ENCODE measurements around the gene AOC2. TPM values are rescaled to one million over a fixed set of nuclear protein-coding genes. Genes with fewer than 3 reads are reported as not detected.

Gene AOC2
- total RNA-seq, 8 experiments from 2014 or later, result 1.3 to 2.6 (median 2.1) TPM

- ATAC-seq (replicated peaks in 6 of 8), result peak in 3 of 8 experiments; percentile 63 to 90 (median 74)
- in situ Hi-C loops (cut with MboI; ENCODE audit: low pct_unique_long_range_greater_than_20kb in 2 of 9, low sequenced_read_pairs in 9 of 9, unreplicated experiment in 9 of 9), result loop anchor here in 4 of 9 experiments (10.0 to 25.0 kb wide), 2 partner anchors 93 to 95 kb away; no protein-coding TSS in a partner anchor
- WGBS, 10 experiments, result 0 to 88% (median 63%) methylated on average over 2 to 9 of the region's 11 CpGs
Observed at GRCh38 chr17:42841975-42842685, 2.2 kb upstream of the AOC2 start.

DNA sequence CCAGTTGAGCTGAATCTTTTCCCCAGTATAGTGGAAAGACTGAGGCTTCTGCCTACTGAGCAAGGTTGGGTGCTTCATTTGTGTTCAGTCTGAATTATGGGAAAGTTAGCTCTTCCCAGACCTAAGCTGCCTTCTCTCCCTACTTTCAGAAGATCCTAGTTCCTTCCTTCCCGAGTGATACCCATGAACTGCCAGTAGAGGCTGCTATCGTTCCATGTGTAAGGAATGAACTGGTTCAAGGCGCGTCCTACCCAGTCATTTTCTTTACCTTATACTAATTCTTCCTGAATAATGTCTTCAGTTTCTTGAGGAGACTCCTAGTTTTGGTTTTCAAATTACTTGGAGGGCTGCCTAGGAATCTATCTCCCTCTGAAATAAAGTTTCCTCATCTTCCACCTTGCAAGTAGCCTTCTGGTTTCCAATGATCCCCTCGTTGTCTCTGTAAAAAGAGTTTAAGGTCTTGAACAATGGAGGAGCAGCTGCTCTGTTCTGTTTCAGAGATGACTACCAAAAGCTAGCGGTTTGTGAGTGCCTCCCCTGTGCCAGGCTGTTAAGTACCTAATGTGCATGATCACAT lies 934 bp upstream of the AOC2 start:
- H3K27ac ChIP-seq, result no peak overlapping the region
- in situ Hi-C loops (cut with MboI; ENCODE audit: low pct_unique_long_range_greater_than_20kb in 2 of 9, low sequenced_read_pairs in 9 of 9, unreplicated experiment in 9 of 9), result loop anchor here in 4 of 9 experiments (10.0 to 25.0 kb wide), 2 partner anchors 91 to 94 kb away; no protein-coding TSS in a partner anchor
- H3K4me3 ChIP-seq, result no peak overlapping the region

More at GRCh38 chr17:42841975-42842685, 2.2 kb upstream of the AOC2 start:
- Histone ChIP-seq H3K4me1 (replicated peaks in 1 of 2) (no peaks in the 10 kb centered on the region), H3K27ac (no peak overlapping the region), H3K4me3 (no peak overlapping the region)

GRCh38 chr17:42844761-42845555 lies 578 bp downstream of the AOC2 start:
- peak in 2 of 8 experiments; percentile 10 to 17 for ATAC-seq (replicated peaks in 6 of 8)
- Histone ChIP-seq H3K4me1 (replicated peaks in 1 of 2) (no peaks in the 10 kb centered on the region), H3K4me3 (no peak overlapping the region), H3K27ac (no peak overlapping the region)
- WGBS, 10 experiments, result 68 to 100% (median 85%) methylated on average over 1 to 6 of the region's 24 CpGs; no CpG with 5 or more reads in 4 of the 10 experiments
- in situ Hi-C loops (cut with MboI; ENCODE audit: low pct_unique_long_range_greater_than_20kb in 2 of 9, low sequenced_read_pairs in 9 of 9, unreplicated experiment in 9 of 9), result loop anchor here in 4 of 9 experiments (10.0 to 25.0 kb wide), 2 partner anchors 90 to 92 kb away; no protein-coding TSS in a partner anchor

More for the DNA sequence above, 934 bp upstream of the AOC2 start:
- WGBS, 10 experiments, result 7 to 100% (median 34%) methylated on average over 1 to 6 of the region's 6 CpGs
- H3K4me1 ChIP-seq (replicated peaks in 1 of 2), result no peaks in the 10 kb centered on the region
- ATAC-seq (replicated peaks in 6 of 8), result peak; percentile 6 to 87 (median 70)

DNA sequence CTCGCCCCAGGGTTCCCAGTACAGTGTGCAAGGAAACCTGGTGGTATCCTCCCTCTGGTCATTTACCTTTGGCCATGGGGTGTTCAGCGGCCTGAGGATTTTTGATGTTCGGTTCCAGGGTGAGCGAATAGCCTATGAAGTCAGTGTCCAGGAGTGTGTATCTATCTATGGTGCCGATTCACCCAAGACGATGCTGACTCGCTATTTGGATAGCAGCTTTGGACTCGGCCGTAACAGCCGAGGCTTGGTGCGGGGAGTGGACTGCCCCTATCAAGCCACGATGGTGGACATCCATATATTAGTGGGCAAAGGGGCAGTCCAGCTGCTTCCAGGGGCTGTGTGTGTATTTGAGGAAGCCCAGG lies 1.2 kb downstream of the AOC2 start:
- 87 to 94% (median 91%) methylated on average over 3 to 11 of the region's 12 CpGs; no CpG with 5 or more reads in 6 of the 10 experiments for WGBS, 10 experiments
- no peaks in the 10 kb centered on the region for H3K4me1 ChIP-seq (replicated peaks in 1 of 2)
- no peak overlapping the region for H3K4me3 ChIP-seq
- no peak overlapping the region for H3K27ac ChIP-seq
- no peak for ATAC-seq (replicated peaks in 6 of 8)
- in situ Hi-C loops (cut with MboI; ENCODE audit: low pct_unique_long_range_greater_than_20kb in 2 of 9, low sequenced_read_pairs in 9 of 9, unreplicated experiment in 9 of 9), result loop anchor here in 4 of 9 experiments (10.0 to 25.0 kb wide), 2 partner anchors 89 to 92 kb away; no protein-coding TSS in a partner anchor

- no peak for ATAC-seq (replicated peaks in 6 of 8)
- Histone ChIP-seq H3K4me3 (no peak overlapping the region), H3K27ac (no peak overlapping the region), H3K4me1 (replicated peaks in 1 of 2) (no peaks in the 10 kb centered on the region)
- WGBS, 10 experiments, result 67 to 100% (median 87%) methylated on average over 1 to 2 of the region's 7 CpGs; no CpG with 5 or more reads in 6 of the 10 experiments
- in situ Hi-C loops (cut with MboI; ENCODE audit: low pct_unique_long_range_greater_than_20kb in 2 of 9, low sequenced_read_pairs in 9 of 9, unreplicated experiment in 9 of 9), result loop anchor here in 4 of 9 experiments (10.0 to 25.0 kb wide), 2 partner anchors 89 to 91 kb away; no protein-coding TSS in a partner anchor
Observed at GRCh38 chr17:42845918-42846593, 1.7 kb downstream of the AOC2 start.

- peak in 2 of 8 experiments; percentile 2 to 22 for ATAC-seq (replicated peaks in 6 of 8)
- 16 to 100% (median 78%) methylated on average over 1 to 6 of the region's 9 CpGs for WGBS, 10 experiments
- H3K27ac ChIP-seq, result no peak overlapping the region
- H3K4me3 ChIP-seq, result no peak overlapping the region
- no peaks in the 10 kb centered on the region for H3K4me1 ChIP-seq (replicated peaks in 1 of 2)
- in situ Hi-C loops (cut with MboI; ENCODE audit: low pct_unique_long_range_greater_than_20kb in 2 of 9, low sequenced_read_pairs in 9 of 9, unreplicated experiment in 9 of 9), result loop anchor here in 4 of 9 experiments (10.0 to 25.0 kb wide), 2 partner anchors 88 to 91 kb away; no protein-coding TSS in a partner anchor
Observed at GRCh38 chr17:42846594-42847280, 2.4 kb downstream of the AOC2 start.

DNA sequence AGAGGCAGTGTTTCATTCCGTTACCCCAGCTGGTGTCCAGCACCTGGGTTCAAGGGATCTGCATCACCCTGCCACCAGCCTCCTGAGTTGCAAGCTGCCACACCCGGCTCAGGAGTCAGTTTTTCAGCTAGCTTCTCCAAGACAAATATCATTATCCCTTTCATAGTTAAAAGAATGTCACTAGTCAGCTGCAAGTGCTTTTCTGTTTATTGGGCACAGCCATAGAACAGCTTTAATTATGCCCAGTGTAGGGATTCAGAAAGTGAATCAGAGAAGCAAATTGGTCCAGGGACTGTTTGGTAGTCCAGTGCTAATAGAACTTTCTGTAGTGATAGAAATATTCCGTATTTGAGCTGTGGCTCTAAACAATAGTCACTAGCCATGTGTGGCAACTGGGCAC lies 3.7 kb downstream of the AOC2 start:
- H3K27ac ChIP-seq, result no peak overlapping the region
- no peaks in the 10 kb centered on the region for H3K4me1 ChIP-seq (replicated peaks in 1 of 2)
- no peak overlapping the region for H3K4me3 ChIP-seq
- in situ Hi-C loops (cut with MboI; ENCODE audit: low pct_unique_long_range_greater_than_20kb in 2 of 9, low sequenced_read_pairs in 9 of 9, unreplicated experiment in 9 of 9), result loop anchor here in 4 of 9 experiments (10.0 to 25.0 kb wide), 2 partner anchors 87 to 89 kb away; no protein-coding TSS in a partner anchor
- ATAC-seq (replicated peaks in 6 of 8), result no peak
- 47 to 100% (median 96%) methylated on average over 1 to 3 of the region's 3 CpGs; no CpG with 5 or more reads in 5 of the 10 experiments for WGBS, 10 experiments

DNA sequence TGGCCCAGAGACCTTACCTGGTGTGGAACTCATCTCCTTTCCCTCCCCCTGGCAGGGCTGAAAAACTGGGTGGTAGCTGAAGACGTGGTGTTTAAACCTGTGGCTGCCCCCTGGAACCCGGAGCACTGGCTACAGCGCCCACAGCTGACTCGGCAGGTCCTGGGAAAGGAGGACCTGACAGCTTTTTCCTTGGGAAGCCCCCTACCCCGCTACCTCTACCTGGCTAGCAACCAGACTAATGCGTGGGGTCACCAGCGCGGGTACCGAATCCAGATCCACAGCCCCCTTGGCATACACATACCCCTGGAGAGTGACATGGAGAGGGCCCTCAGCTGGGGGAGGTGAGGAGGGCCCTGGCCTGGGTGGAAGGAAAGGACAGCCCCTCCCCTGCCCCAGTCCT lies 4.7 kb downstream of the AOC2 start:
- 80 to 91% methylated on average over 5 to 9 of the region's 9 CpGs; no CpG with 5 or more reads in 8 of the 10 experiments for WGBS, 10 experiments
- in situ Hi-C loops (cut with MboI; ENCODE audit: low pct_unique_long_range_greater_than_20kb in 2 of 9, low sequenced_read_pairs in 9 of 9, unreplicated experiment in 9 of 9), result loop anchor here in 4 of 9 experiments (10.0 to 25.0 kb wide), 2 partner anchors 86 to 88 kb away; no protein-coding TSS in a partner anchor
- Histone ChIP-seq H3K4me3 (no peak overlapping the region), H3K4me1 (replicated peaks in 1 of 2) (no peaks in the 10 kb centered on the region), H3K27ac (no peak overlapping the region)
- no peak for ATAC-seq (replicated peaks in 6 of 8)

GRCh38 chr17:42849451-42850181 lies 5.2 kb downstream of the AOC2 start:
- peak in 3 of 8 experiments; percentile 16 to 46 (median 30) for ATAC-seq (replicated peaks in 6 of 8)
- Histone ChIP-seq H3K4me3 (no peak overlapping the region), H3K4me1 (replicated peaks in 1 of 2) (no peaks in the 10 kb centered on the region), H3K27ac (no peak overlapping the region)
- in situ Hi-C loops (cut with MboI; ENCODE audit: low pct_unique_long_range_greater_than_20kb in 2 of 9, low sequenced_read_pairs in 9 of 9, unreplicated experiment in 9 of 9), result loop anchor here in 4 of 9 experiments (10.0 to 25.0 kb wide), 2 partner anchors 85 to 88 kb away; no protein-coding TSS in a partner anchor
- WGBS, 10 experiments, result 29 to 100% (median 58%) methylated on average over 1 to 6 of the region's 8 CpGs; no CpG with 5 or more reads in 3 of the 10 experiments

DNA sequence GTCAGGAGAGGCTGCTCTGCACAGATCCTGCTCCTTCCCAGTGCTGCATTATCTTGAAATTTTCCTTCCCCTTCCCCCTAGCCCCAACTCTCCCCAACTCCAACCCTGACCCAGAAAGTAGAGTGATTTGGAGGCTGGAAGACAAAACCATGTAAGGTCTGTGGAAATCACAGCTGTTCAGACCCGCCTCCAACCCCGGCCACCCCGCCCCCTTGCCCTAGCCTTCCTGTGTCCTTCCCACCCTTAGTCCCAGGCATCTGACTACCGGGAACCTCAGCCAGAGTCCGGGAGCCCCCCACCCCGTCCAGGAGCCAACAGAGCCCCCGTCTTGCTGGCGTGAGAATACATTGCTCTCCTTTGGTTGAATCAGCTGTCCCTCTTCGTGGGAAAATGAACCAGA lies 6.6 kb downstream of the AOC2 start, which contains the start of gene AOC3:
Gene AOC3 (plus strand): TSS at position 246 of the 400 bp plus-strand sequence. CDS start 145 bp downstream, at position 391.
- WGBS, 10 experiments, result 79% methylated on average over 2 of the region's 9 CpGs; no CpG with 5 or more reads in 9 of the 10 experiments
- H3K27ac ChIP-seq, result no peak within 1 kb of the TSS
- no peaks in the 10 kb centered on the region for H3K4me1 ChIP-seq (replicated peaks in 1 of 2)
- peak in 5 of 8 experiments; percentile 6 to 23 (median 18) for ATAC-seq (replicated peaks in 6 of 8)
- in situ Hi-C loops (cut with MboI; ENCODE audit: low pct_unique_long_range_greater_than_20kb in 2 of 9, low sequenced_read_pairs in 9 of 9, unreplicated experiment in 9 of 9), result no loop called here
- H3K4me3 ChIP-seq, result no peak within 1 kb of the TSS
